Skeletal muscle satellite cell (primary cell): ENCODE data around the gene PLAA.

ENCODE experiments used
- H3K27me3 ChIP-seq: 2 replicates; pipeline ENCODE4 v1.7.0; 2013; ENCODE audit warnings: low read length; ENCODE audit not compliant: control insufficient read depth, insufficient read depth
- H3K36me3 ChIP-seq: 2 replicates; pipeline ENCODE4 v1.7.0; 2013; ENCODE audit warnings: mild to moderate bottlenecking, control low read depth, low read length; ENCODE audit not compliant: insufficient read depth
- H3K4me1 ChIP-seq: 2 replicates; pipeline ENCODE4 v1.7.0; 2013; ENCODE audit warnings: low read length; ENCODE audit not compliant: control insufficient read depth, insufficient read depth
- H3K4me2 ChIP-seq: 2 replicates; pipeline ENCODE4 v1.7.0; 2013; ENCODE audit warnings: mild to moderate bottlenecking, low read length
- H3K4me3 ChIP-seq: 2 replicates; pipeline ENCODE4 v1.7.0; 2013; ENCODE audit warnings: low read length
- H3K9ac ChIP-seq: 2 replicates; pipeline ENCODE4 v1.7.0; 2013; ENCODE audit warnings: mild to moderate bottlenecking, low read depth, low read length, moderate library complexity
- H3K9me3 ChIP-seq: replicated peaks from 2 replicates; pipeline ENCODE4 v1.7.0; 2013; ENCODE audit warnings: mild to moderate bottlenecking, control low read depth, low read length

The PLAA gene

DNA sequence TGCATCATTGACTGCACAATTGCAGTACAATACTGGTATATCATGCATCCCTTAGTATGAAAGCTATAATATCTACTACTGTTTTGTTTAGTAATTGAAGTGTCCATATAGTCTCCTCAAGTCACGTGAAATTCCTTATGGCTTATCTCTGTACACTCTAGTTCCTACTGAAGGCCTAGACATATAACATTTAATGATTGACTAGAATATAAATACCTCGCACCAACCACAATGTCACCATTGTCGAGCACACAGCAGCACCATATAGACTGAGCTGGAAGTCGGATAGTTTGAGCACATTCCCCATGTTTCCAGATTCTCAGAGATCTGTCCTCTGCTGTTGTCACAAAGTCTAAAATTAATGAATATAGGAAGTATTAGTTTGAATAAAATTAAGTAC lies 21.4 kb downstream of the PLAA start:
- Histone ChIP-seq H3K27me3 (no peaks in the 10 kb centered on the region), H3K36me3 (peaks cover 71% of the 10 kb centered on the region), H3K9me3 (no peaks in the 10 kb centered on the region), H3K4me3 (no peak overlapping the region), H3K4me1 (no peaks in the 10 kb centered on the region), H3K9ac (no peak overlapping the region), H3K4me2 (no peak overlapping the region)

DNA sequence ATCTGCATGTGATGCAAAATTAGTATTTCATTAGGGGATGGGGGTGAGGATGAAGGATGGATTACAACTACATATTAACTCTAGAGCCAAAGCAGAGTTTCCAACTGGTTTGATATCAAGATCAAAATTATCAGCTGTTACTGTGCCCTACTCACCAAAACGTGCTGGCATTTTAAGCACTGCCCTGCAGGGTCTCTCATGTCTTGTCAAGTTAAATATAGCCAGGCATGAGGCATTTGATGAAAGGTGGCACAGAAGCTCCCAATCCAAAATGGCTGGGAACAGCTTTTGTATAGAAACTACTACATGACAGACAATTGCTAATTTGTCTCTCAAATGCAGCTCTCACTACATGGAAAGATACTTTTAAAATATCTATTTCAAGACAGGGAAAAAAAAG lies 27.3 kb downstream of the PLAA start:
- Histone ChIP-seq H3K4me1 (no peaks in the 10 kb centered on the region), H3K4me3 (no peak overlapping the region), H3K9ac (no peak overlapping the region), H3K9me3 (no peaks in the 10 kb centered on the region), H3K4me2 (no peak overlapping the region), H3K36me3 (peaks cover 82% of the 10 kb centered on the region), H3K27me3 (no peaks in the 10 kb centered on the region)

DNA sequence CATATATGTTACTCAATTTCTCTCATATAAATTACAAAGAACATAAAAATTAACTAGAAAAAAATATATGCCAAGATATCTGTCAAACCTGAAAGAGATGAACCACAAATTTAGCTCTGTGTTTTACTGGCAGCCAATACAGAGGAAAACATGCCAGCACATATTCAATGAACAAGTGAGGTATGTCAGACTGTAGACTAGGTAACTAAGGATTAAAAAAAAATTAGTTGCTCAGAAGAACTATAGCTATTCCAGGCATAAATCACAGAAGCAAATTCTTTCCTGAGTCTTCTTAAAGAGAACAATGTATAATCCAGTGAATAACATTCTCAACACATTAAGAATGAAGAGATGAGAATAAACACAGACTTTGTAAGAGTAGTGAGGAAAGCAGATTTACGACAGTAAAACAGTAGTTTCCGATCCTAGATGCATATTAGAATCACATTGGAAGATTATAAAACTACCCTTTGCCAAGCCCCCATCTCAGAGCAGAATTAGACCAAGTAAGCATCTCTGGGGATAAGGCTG lies 33.8 kb downstream of the PLAA start:
- no peaks in the 10 kb centered on the region for H3K4me1 ChIP-seq
- H3K27me3 ChIP-seq: no peaks in the 10 kb centered on the region
- no peak overlapping the region for H3K9ac ChIP-seq
- peaks cover 57% of the 10 kb centered on the region for H3K36me3 ChIP-seq
- no peak overlapping the region for H3K4me3 ChIP-seq
- H3K9me3 ChIP-seq: no peaks in the 10 kb centered on the region
- H3K4me2 ChIP-seq: no peak overlapping the region

DNA sequence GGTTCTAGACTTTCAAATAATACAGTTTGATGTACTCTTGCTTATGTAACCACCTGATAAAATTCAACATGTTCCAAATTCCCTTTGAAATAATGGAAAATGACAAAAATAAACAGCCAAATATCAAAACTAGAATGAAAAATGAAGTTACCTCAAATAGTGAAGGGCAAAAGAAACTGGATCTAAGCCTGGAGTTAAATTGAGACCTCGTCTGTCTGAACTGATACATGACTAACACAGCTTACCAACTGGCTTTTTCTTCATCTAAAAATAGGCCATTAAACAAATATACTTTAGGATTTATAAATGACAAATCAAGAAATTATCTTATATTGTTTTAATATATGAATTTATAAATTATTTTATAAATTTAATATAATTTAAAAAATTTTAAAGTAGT lies 42.4 kb downstream of the PLAA start:
- H3K9ac ChIP-seq: no peak overlapping the region
- H3K27me3 ChIP-seq: no peaks in the 10 kb centered on the region
- no peak overlapping the region for H3K4me2 ChIP-seq
- no peaks in the 10 kb centered on the region for H3K4me1 ChIP-seq
- H3K4me3 ChIP-seq: no peak overlapping the region
- peaks cover 62% of the 10 kb centered on the region for H3K36me3 ChIP-seq
- no peaks in the 10 kb centered on the region for H3K9me3 ChIP-seq

DNA sequence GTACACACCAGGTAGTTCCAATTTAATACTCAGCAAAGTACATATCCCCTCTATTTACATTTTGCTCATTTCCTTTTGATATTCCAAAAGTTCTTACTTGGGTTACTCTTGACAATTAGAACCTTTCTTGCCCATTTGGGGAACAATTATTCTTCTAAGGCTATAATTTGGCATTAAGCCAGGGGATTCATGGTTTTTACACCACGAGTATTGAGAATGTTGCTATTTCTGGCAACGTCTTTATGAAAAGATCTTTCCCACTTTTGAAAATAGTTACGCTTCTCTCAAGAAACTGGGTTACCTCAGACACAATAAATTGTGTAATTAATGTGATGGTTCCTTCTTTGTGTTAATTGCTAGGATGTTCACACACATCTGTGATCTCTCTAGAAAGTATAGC lies 43.0 kb downstream of the PLAA start:
- Histone ChIP-seq H3K9ac (no peak overlapping the region), H3K27me3 (no peaks in the 10 kb centered on the region), H3K4me1 (no peaks in the 10 kb centered on the region), H3K4me2 (no peak overlapping the region), H3K36me3 (peaks cover 58% of the 10 kb centered on the region), H3K9me3 (no peaks in the 10 kb centered on the region), H3K4me3 (no peak overlapping the region)

DNA sequence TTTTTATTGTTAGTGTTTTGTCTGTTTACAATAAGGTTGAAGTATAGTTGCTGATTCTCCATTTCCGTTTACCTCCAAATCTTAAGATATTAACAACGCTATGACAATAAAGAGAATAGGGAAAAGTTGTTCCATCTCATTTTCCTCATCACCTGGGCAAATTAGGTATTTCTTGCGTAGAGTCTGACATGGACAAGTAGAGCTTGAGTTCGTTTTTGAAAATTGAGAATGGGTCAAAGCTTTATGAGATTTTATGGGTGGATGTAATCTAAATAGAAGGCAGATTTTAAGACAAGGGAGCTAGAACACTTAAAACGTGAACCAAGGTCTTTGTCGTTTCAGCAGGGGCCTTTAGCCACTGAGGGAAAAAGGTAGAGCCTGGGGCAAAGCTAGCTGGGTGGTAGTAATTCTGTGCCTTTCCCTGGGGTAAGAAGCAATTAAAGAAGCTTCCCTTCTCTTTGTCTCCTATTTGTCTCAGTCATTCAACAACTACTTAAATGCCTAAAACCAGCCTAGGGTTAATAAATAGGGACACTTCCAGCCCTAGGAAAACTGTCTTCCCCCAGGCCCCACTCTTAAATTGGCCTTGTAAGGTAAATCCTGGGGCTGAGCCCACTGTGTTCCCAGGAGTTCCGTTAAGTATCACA lies 53.9 kb downstream of the PLAA start:
- peak overlapping the region; percentile 88 for H3K4me2 ChIP-seq
- no peaks in the 10 kb centered on the region for H3K9me3 ChIP-seq
- H3K4me3 ChIP-seq: peak overlapping the region; percentile 99
- no peaks in the 10 kb centered on the region for H3K36me3 ChIP-seq
- H3K4me1 ChIP-seq: peaks cover 15% of the 10 kb centered on the region
- H3K27me3 ChIP-seq: no peaks in the 10 kb centered on the region
- H3K9ac ChIP-seq: peak overlapping the region; percentile 95

DNA sequence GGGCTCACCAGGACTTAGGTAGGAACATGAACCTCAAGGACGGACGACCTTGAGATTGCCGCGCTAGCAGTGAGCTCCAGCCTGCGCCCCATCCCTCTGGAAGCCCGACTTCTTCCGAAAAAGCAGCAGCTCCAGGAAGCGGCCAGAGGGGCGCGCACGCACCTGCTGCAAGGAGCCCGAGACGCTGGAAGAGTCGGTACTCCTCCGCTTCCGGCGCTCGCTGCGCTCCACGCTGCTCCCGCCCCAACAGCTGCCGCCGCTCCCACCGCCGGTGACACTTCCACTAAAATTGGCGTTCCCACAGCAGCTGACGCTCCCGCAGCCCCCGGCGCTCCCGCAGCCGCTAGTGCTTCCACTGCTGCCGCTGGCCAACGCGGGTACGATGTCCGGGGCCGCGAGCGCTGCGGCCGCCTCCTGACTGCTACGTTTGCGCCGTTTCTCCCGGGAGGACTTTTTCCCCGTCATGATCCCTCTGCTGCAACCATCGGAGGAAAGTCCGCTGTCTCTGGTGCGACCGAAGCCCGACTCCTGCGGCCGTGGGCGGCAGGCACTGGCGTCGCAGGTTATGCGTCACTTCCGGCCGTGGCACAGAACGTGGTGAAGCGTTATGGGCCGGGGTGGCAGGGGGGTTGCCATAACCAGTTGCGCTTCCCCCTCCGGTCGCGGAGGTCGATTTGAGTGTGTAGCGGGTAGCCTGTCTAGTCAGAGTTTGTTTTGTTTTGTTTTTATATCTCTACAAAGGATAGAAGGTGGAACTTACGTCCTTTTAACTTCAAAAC lies 54.6 kb downstream of the PLAA start, which contains the start of gene CAAP1:
Gene CAAP1, minus strand, starts transcription at position 552 of the 779 bp plus-strand sequence. Its CDS starts 87 bp downstream, at position 465.
- Histone ChIP-seq H3K9ac (peak within 1 kb of the TSS; percentile 95), H3K4me2 (peak within 1 kb of the TSS; percentile 88), H3K4me3 (peak within 1 kb of the TSS; percentile 99), H3K4me1 (peaks cover 16% of the 10 kb centered on the region), H3K27me3 (no peaks in the 10 kb centered on the region), H3K9me3 (no peaks in the 10 kb centered on the region), H3K36me3 (no peaks in the 10 kb centered on the region)

DNA sequence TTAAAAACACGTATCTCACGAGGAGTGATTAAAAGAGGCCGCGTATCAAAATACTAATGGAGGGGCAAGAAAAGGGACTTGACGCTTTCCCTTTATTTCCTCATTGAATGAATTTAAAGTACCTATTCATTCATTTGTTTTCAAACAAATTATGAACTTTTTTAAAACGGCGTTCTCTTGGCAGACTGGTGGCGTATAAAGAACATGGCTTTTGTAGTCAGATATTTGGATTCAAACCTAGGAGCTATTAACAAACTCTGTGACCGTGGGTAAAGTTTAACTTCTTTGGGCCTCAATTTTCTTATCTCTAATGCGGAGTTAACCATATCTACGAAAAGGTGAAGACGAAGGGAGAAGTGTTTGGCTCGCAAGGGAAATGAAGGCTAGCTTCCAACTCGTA lies 55.3 kb downstream of the PLAA start:
- peak overlapping the region; percentile 95 for H3K9ac ChIP-seq
- H3K36me3 ChIP-seq: no peaks in the 10 kb centered on the region
- peak overlapping the region; percentile 88 for H3K4me2 ChIP-seq
- peak overlapping the region; percentile 99 for H3K4me3 ChIP-seq
- H3K4me1 ChIP-seq: peaks cover 16% of the 10 kb centered on the region
- H3K27me3 ChIP-seq: no peaks in the 10 kb centered on the region
- no peaks in the 10 kb centered on the region for H3K9me3 ChIP-seq

DNA sequence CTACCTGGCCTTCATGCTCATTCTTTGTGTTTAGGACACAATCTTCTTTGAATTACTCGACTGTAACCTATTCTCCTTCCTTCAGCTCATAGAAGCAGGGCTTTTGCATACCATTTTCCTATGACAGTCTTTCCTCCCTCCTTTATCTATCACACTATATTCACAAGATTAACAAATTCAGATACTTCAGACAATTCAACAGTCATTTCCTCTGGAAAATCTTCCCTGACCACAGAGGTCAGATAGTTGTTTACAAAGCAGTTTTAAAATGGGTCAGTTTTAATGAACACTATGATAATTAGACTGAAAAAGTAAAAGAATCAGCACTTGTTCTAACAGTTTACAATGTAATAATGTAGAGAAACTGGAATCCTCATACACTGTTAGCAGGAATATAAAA lies 58.8 kb downstream of the PLAA start:
- Histone ChIP-seq H3K36me3 (no peaks in the 10 kb centered on the region), H3K4me3 (no peak overlapping the region)

DNA sequence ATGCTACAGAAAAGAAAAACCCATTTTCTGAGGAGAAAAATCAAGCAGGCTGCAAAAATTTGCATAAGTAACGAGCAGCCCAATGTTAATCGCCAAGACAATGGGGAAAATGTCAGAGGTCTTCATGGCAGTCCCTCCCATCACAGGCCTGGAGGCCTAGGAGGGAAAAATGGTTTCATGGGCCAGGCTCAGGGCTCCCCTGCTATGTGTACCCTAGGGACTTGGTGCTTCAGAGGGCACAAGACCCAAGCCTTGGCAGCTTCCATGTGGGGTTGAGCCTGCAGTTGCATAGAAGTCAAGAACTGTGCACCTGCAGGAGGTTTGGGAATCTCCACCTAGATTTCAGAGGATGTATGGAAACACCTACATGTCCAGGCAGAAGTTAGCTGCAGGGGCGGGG lies 64.9 kb downstream of the PLAA start:
- peaks cover 15% of the 10 kb centered on the region for H3K36me3 ChIP-seq
- H3K27me3 ChIP-seq: no peaks in the 10 kb centered on the region
- H3K9me3 ChIP-seq: no peaks in the 10 kb centered on the region
- H3K4me2 ChIP-seq: no peak overlapping the region
- H3K4me3 ChIP-seq: no peak overlapping the region
- H3K4me1 ChIP-seq: no peaks in the 10 kb centered on the region
- H3K9ac ChIP-seq: no peak overlapping the region

More for the DNA sequence above, 58.8 kb downstream of the PLAA start:
- Histone ChIP-seq H3K4me2 (no peak overlapping the region), H3K4me1 (peaks cover 15% of the 10 kb centered on the region), H3K27me3 (no peaks in the 10 kb centered on the region), H3K9ac (no peak overlapping the region), H3K9me3 (no peaks in the 10 kb centered on the region)

DNA sequence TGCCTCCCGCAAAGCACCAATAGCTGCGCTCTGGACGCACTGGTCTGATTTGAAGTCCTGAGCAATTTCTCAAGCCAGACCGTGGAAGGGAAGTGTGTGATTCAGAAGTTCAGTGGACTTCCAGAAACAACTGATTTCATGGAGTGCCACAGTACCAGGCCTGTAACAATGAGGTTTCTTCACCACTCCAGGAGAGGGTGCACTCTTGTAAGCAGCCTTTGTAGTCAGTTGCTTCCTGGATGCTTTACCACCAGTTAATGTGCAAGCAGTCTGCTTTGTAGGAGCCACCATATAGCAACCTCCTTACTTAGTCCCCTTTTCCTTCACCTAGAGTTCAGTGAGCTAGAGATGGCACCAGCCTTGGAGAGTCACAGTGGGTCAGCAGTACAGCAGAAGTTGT lies 66.8 kb downstream of the PLAA start:
- Histone ChIP-seq H3K9ac (no peak overlapping the region), H3K4me1 (no peaks in the 10 kb centered on the region), H3K9me3 (no peaks in the 10 kb centered on the region), H3K27me3 (no peaks in the 10 kb centered on the region), H3K36me3 (peaks cover 15% of the 10 kb centered on the region), H3K4me3 (no peak overlapping the region), H3K4me2 (no peak overlapping the region)
